Stomach (tissue), 4 donors: ENCODE results near the gene C21orf58.

Experiments
- CTCF ChIP-seq, 7 experiments: fragments of 450-650 bp in 4 of 7; fragments of 200-600 bp in 3 of 7; sonication (generic) in 3 of 7; IDR thresholded peaks; one replicate each; pipeline ENCODE4 v1.5.1; 2016 to 2019; ENCODE audit warnings: antibody characterized with exemption in 7 of 7, control low read depth in 2 of 7, mild to moderate bottlenecking in 1 of 7
- EP300 ChIP-seq: sonication (generic); formaldehyde crosslinking; IDR thresholded peaks from one replicate; pipeline ENCODE4 v1.6.1; 2017; ENCODE audit warnings: antibody characterized with exemption
- POLR2A ChIP-seq, 4 donors: fragments of 450-650 bp; IDR thresholded peaks; one replicate each; pipeline ENCODE4 v1.6.1; 2016; ENCODE audit warnings: antibody characterized with exemption in 4 of 4, control low read depth in 2 of 4, mild to moderate bottlenecking in 1 of 4, moderate library complexity in 1 of 4

GRCh38 chr21:46336603-46337002 lies 12.9 kb upstream of the C21orf58 start:
- TF ChIP-seq CTCF (IDR thresholded peaks at IDR 0.05) (no peak), EP300 (no peak), POLR2A (IDR thresholded peaks at IDR 0.05) (no peak)
